ENCODE results near the gene ZMYM4.
"Not testable (repeated sequence)": the region's sequence is repeated elsewhere in the genome, so short reads cannot be mapped to it uniquely, and the experiment has no call there.

Gene ZMYM4

GRCh38 chr1:35379317-35380000 lies 111.0 kb downstream of the ZMYM4 start:
- Histone ChIP-seq H3K4me3 (ENCODE audit: low read length, poor library complexity, severe bottlenecking) (no peak overlapping the region), H3F3A (ENCODE audit: low read depth) (no peaks in the 10 kb centered on the region; the same call in 1 of the 2 replicates), H2AFZ (ENCODE audit: low read length) (no peak overlapping the region), H3K79me2 (ENCODE audit: insufficient read depth, low read length) (no peaks in the 10 kb centered on the region), H3K4me1 (ENCODE audit: insufficient read depth, low read length, poor library complexity, severe bottlenecking) (peaks cover 5% of the 10 kb centered on the region), H3K9me2 (replicated peaks; ENCODE audit: low read depth, low read length) (no peaks in the 10 kb centered on the region), H3K9me3 (ENCODE audit: insufficient read depth, low read depth, low read length) (no peaks in the 10 kb centered on the region), H3K27me3 (ENCODE audit: insufficient read depth, low read length, poor library complexity, severe bottlenecking) (no peaks in the 10 kb centered on the region), H3K36me3 (ENCODE audit: insufficient read depth, low read length) (peaks cover 7% of the 10 kb centered on the region; the same call in 1 of the 2 replicates), H3K9ac (ENCODE audit: low read depth, low read length, poor library complexity, severe bottlenecking) (no peak overlapping the region), H4K20me1 (ENCODE audit: insufficient read depth, low read length, poor library complexity, severe bottlenecking) (no peaks in the 10 kb centered on the region), H3K4me2 (ENCODE audit: low read depth, low read length, poor library complexity, severe bottlenecking) (no peak overlapping the region)
- TF ChIP-seq EZH2phosphoT487 (IDR thresholded peaks at IDR 0.05; ENCODE audit: borderline replicate concordance) (no peak), CTCF (conservative IDR thresholded peaks at IDR 0.05; ENCODE audit: low read length) (no peak)

DNA sequence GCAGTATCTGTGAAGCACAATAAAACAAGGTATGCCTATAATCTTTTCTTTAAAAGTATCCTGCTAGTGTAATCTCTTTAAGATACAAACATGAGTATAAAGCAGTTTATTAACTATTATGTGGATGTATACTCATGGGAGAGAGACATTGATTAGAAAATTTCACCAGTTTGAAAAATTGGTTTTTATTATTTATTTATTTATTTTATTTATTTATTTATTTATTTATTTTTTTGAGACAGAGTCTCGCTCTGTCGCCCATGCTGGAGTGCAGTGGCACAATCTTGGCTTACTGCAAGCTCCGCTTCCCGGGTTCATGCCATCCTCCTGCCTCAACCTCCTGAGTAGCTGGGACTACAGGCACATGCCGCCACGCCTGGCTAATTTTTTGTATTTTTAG lies 111.6 kb downstream of the ZMYM4 start:
- not testable (repeated sequence) for H2AFZ ChIP-seq (ENCODE audit: low read length); H3K9ac ChIP-seq (ENCODE audit: low read depth, low read length, poor library complexity, severe bottlenecking); H3K36me3 ChIP-seq (ENCODE audit: insufficient read depth, low read length); H3K4me3 ChIP-seq (ENCODE audit: low read length, poor library complexity, severe bottlenecking); H4K20me1 ChIP-seq (ENCODE audit: insufficient read depth, low read length, poor library complexity, severe bottlenecking); H3K4me1 ChIP-seq (ENCODE audit: insufficient read depth, low read length, poor library complexity, severe bottlenecking); H3K79me2 ChIP-seq (ENCODE audit: insufficient read depth, low read length); H3K9me2 ChIP-seq (replicated peaks; ENCODE audit: low read depth, low read length); H3K4me2 ChIP-seq (ENCODE audit: low read depth, low read length, poor library complexity, severe bottlenecking); H3F3A ChIP-seq (ENCODE audit: low read depth); H3K27me3 ChIP-seq (ENCODE audit: insufficient read depth, low read length, poor library complexity, severe bottlenecking); H3K9me3 ChIP-seq (ENCODE audit: insufficient read depth, low read depth, low read length)

GRCh38 chr1:35382107-35382506 lies 113.6 kb downstream of the ZMYM4 start:
- Histone ChIP-seq H3K4me1 (ENCODE audit: insufficient read depth, low read length, poor library complexity, severe bottlenecking) (peaks cover 5% of the 10 kb centered on the region), H3K27me3 (ENCODE audit: insufficient read depth, low read length, poor library complexity, severe bottlenecking) (no peaks in the 10 kb centered on the region), H3K9me3 (ENCODE audit: insufficient read depth, low read depth, low read length) (no peaks in the 10 kb centered on the region), H2AFZ (ENCODE audit: low read length) (no peak overlapping the region), H3K9me2 (replicated peaks; ENCODE audit: low read depth, low read length) (no peaks in the 10 kb centered on the region), H3K4me2 (ENCODE audit: low read depth, low read length, poor library complexity, severe bottlenecking) (no peak overlapping the region), H3K4me3 (ENCODE audit: low read length, poor library complexity, severe bottlenecking) (no peak overlapping the region), H3K36me3 (ENCODE audit: insufficient read depth, low read length) (peaks cover 14% of the 10 kb centered on the region; the same call in 1 of the 2 replicates), H3F3A (ENCODE audit: low read depth) (no peaks in the 10 kb centered on the region; the same call in 1 of the 2 replicates), H3K9ac (ENCODE audit: low read depth, low read length, poor library complexity, severe bottlenecking) (no peak overlapping the region), H4K20me1 (ENCODE audit: insufficient read depth, low read length, poor library complexity, severe bottlenecking) (no peaks in the 10 kb centered on the region), H3K79me2 (ENCODE audit: insufficient read depth, low read length) (no peaks in the 10 kb centered on the region)
- TF ChIP-seq CTCF (conservative IDR thresholded peaks at IDR 0.05; ENCODE audit: low read length) (no peak), EZH2phosphoT487 (IDR thresholded peaks at IDR 0.05; ENCODE audit: borderline replicate concordance) (no peak)

- no peak overlapping the region for H3K4me3 ChIP-seq (ENCODE audit: low read length, poor library complexity, severe bottlenecking)
- no peaks in the 10 kb centered on the region for H3K9me2 ChIP-seq (replicated peaks; ENCODE audit: low read depth, low read length)
- no peaks in the 10 kb centered on the region for H3K9me3 ChIP-seq (ENCODE audit: insufficient read depth, low read depth, low read length)
- H3K4me1 ChIP-seq (ENCODE audit: insufficient read depth, low read length, poor library complexity, severe bottlenecking) = no peaks in the 10 kb centered on the region
- TF ChIP-seq CTCF (conservative IDR thresholded peaks at IDR 0.05; ENCODE audit: low read length) (no peak), EZH2phosphoT487 (IDR thresholded peaks at IDR 0.05; ENCODE audit: borderline replicate concordance) (no peak)
- H2AFZ ChIP-seq (ENCODE audit: low read length) = no peak overlapping the region
- peaks cover 34% of the 10 kb centered on the region; the same call in 1 of the 2 replicates for H3K36me3 ChIP-seq (ENCODE audit: insufficient read depth, low read length)
- no peaks in the 10 kb centered on the region for H4K20me1 ChIP-seq (ENCODE audit: insufficient read depth, low read length, poor library complexity, severe bottlenecking)
- no peak overlapping the region for H3K4me2 ChIP-seq (ENCODE audit: low read depth, low read length, poor library complexity, severe bottlenecking)
- no peaks in the 10 kb centered on the region for H3F3A ChIP-seq (ENCODE audit: low read depth)
- no peaks in the 10 kb centered on the region for H3K79me2 ChIP-seq (ENCODE audit: insufficient read depth, low read length)
- no peaks in the 10 kb centered on the region for H3K27me3 ChIP-seq (ENCODE audit: insufficient read depth, low read length, poor library complexity, severe bottlenecking)
- H3K9ac ChIP-seq (ENCODE audit: low read depth, low read length, poor library complexity, severe bottlenecking) = no peak overlapping the region
These were observed 117.8 kb downstream of the ZMYM4 start for GRCh38 chr1:35386290-35386689.
